WTC11 (cell line): Measurements from ENCODE around the gene PCDHGC5. TPM values are rescaled to one million over a fixed set of nuclear protein-coding genes. Genes with fewer than 3 reads are reported as not detected.

Source experiments
- ATAC-seq: fragments of 200-7000 bp; cut with Tn5 transposase; 2 replicates; pipeline ENCODE4 v1.10.0; 2021; ENCODE audit warnings: mild to moderate bottlenecking, moderate library complexity
- CTCF ChIA-PET: fragments of 300-600 bp; sonication (Branson Sonifier 250); formaldehyde crosslinking; loops from one replicate; lab custom pipeline; 2021; ENCODE audit warnings: antibody characterized with exemption; lab: Charles Lee
- POLR2A ChIA-PET: fragments of 350-600 bp; sonication (Branson Sonifier 250); formaldehyde crosslinking; loops from one replicate; lab custom pipeline; 2021; ENCODE audit warnings: antibody characterized with exemption; lab: Charles Lee
- DNase-seq: peaks from one replicate; pipeline ENCODE4 v3.0.0; 2021; ENCODE audit warnings: low spot score
- H3K27ac Mint-ChIP-seq: 2 replicates; pipeline ENCODE4 v1.8.0; 2021; ENCODE audit warnings: mixed read lengths
- H3K27me3 Mint-ChIP-seq: 2 replicates; pipeline ENCODE4 v1.8.0; 2021; ENCODE audit warnings: low read depth, mild to moderate bottlenecking, moderate library complexity, mixed read lengths
- H3K36me3 Mint-ChIP-seq: 2 replicates; pipeline ENCODE4 v1.8.0; 2021; ENCODE audit warnings: mixed read lengths
- H3K4me1 Mint-ChIP-seq: 2 replicates; pipeline ENCODE4 v1.8.0; 2022; ENCODE audit warnings: mixed read lengths
- H3K4me3 Mint-ChIP-seq: 2 replicates; pipeline ENCODE4 v1.8.0; 2021; ENCODE audit warnings: mild to moderate bottlenecking, moderate library complexity, mixed read lengths
- H3K9me3 Mint-ChIP-seq: 2 replicates; pipeline ENCODE4 v1.8.0; 2021; ENCODE audit warnings: mixed read lengths
- ARID4B ChIP-seq: sonication (generic); formaldehyde crosslinking; IDR thresholded peaks from 2 replicates; pipeline ENCODE4 v1.8.0; 2023; ENCODE audit warnings: missing genetic modification reagents, mild to moderate bottlenecking, borderline replicate concordance
- ATF2 ChIP-seq: sonication (generic); formaldehyde crosslinking; IDR thresholded peaks from 2 replicates; pipeline ENCODE4 v1.8.1; 2022; ENCODE audit warnings: low read depth, missing genetic modification reagents, borderline replicate concordance
- CREB1 ChIP-seq: sonication (generic); formaldehyde crosslinking; IDR thresholded peaks from 2 replicates; pipeline ENCODE4 v1.8.0; 2023; ENCODE audit warnings: mild to moderate bottlenecking, missing genetic modification reagents
- E2F5 ChIP-seq: sonication (generic); formaldehyde crosslinking; IDR thresholded peaks from 2 replicates; pipeline ENCODE4 v1.8.1; 2022; ENCODE audit warnings: mild to moderate bottlenecking, moderate library complexity, missing genetic modification reagents
- ELF4 ChIP-seq: sonication (generic); formaldehyde crosslinking; IDR thresholded peaks from 2 replicates; pipeline ENCODE4 v1.8.1; 2022; ENCODE audit warnings: low read depth, mild to moderate bottlenecking, moderate library complexity, missing genetic modification reagents
- HMGA2 ChIP-seq: fragments of 250-450 bp; sonication (Bioruptor Pico); IDR thresholded peaks from 2 replicates; pipeline ENCODE4 v1.4.0; 2021; ENCODE audit warnings: mild to moderate bottlenecking, moderate library complexity
- IRF1 ChIP-seq: sonication (generic); formaldehyde crosslinking; IDR thresholded peaks from 2 replicates; pipeline ENCODE4 v1.8.0; 2023; ENCODE audit warnings: missing genetic modification reagents
- KAT7 ChIP-seq: sonication (generic); formaldehyde crosslinking; IDR thresholded peaks from 2 replicates; pipeline ENCODE4 v1.8.1; 2023; ENCODE audit warnings: missing genetic modification reagents, mild to moderate bottlenecking, borderline replicate concordance
- MAX ChIP-seq: sonication (generic); formaldehyde crosslinking; IDR thresholded peaks from 2 replicates; pipeline ENCODE4 v1.8.0; 2022; ENCODE audit warnings: mild to moderate bottlenecking, missing genetic modification reagents
- MXD4 ChIP-seq: fragments of 250-450 bp; sonication (Bioruptor Pico); IDR thresholded peaks from 2 replicates; pipeline ENCODE4 v1.8.0; 2021; ENCODE audit warnings: mild to moderate bottlenecking, moderate library complexity, borderline replicate concordance
- NFE2L1 ChIP-seq: sonication (generic); formaldehyde crosslinking; IDR thresholded peaks from 2 replicates; pipeline ENCODE4 v1.8.1; 2023; ENCODE audit warnings: missing genetic modification reagents
- NR1H2 ChIP-seq: sonication (generic); formaldehyde crosslinking; IDR thresholded peaks from 2 replicates; pipeline ENCODE4 v1.9.0; 2021; ENCODE audit warnings: mild to moderate bottlenecking, moderate library complexity, missing genetic modification reagents
- RELA ChIP-seq: sonication (generic); formaldehyde crosslinking; IDR thresholded peaks from 2 replicates; pipeline ENCODE4 v1.8.1; 2022; ENCODE audit warnings: missing genetic modification reagents, mild to moderate bottlenecking, borderline replicate concordance
- SP1 ChIP-seq: sonication (generic); formaldehyde crosslinking; conservative IDR thresholded peaks from 2 replicates; pipeline ENCODE4 v1.8.1; 2022; ENCODE audit warnings: missing genetic modification reagents
- TCF7 ChIP-seq: sonication (generic); formaldehyde crosslinking; IDR thresholded peaks from 2 replicates; pipeline ENCODE4 v1.8.0; 2022; ENCODE audit warnings: mild to moderate bottlenecking, low read depth, missing genetic modification reagents, moderate library complexity
- USF1 ChIP-seq: sonication (generic); formaldehyde crosslinking; IDR thresholded peaks from 2 replicates; pipeline ENCODE4 v1.8.0; 2022; ENCODE audit warnings: mild to moderate bottlenecking, missing genetic modification reagents
- USF2 ChIP-seq: sonication (generic); formaldehyde crosslinking; IDR thresholded peaks from 2 replicates; pipeline ENCODE4 v1.8.1; 2023; ENCODE audit warnings: mild to moderate bottlenecking, missing genetic modification reagents, moderate library complexity
- ZNF232 ChIP-seq: sonication (generic); formaldehyde crosslinking; IDR thresholded peaks from 2 replicates; pipeline ENCODE4 v1.8.0; 2022; ENCODE audit warnings: mild to moderate bottlenecking, missing genetic modification reagents
- ZNF317 ChIP-seq: sonication (generic); formaldehyde crosslinking; IDR thresholded peaks from 2 replicates; pipeline ENCODE4 v1.8.1; 2023; ENCODE audit warnings: low read depth, mild to moderate bottlenecking, moderate library complexity, missing genetic modification reagents, borderline replicate concordance
- ZNF532 ChIP-seq: fragments of 250-450 bp; sonication (Bioruptor Pico); IDR thresholded peaks from 2 replicates; pipeline ENCODE4 v1.9.0; 2021; ENCODE audit warnings: mild to moderate bottlenecking, borderline replicate concordance
- ZNF671 ChIP-seq: fragments of 250-450 bp; sonication (Bioruptor Pico); IDR thresholded peaks from 2 replicates; pipeline ENCODE4 v1.8.0; 2021; ENCODE audit warnings: mild to moderate bottlenecking
- total RNA-seq: library from RNA; stranded (reverse); gene quantifications from 3 replicates; pipeline ENCODE4 v1.2.3, GENCODE V29; 2021

The PCDHGC5 gene
- total RNA-seq, 1 experiment from 2014 or later: 1.5 TPM

GRCh38 chr5:141501761-141502160 is 12.9 kb downstream of the PCDHGC5 start:
- peak; percentile 32 for ATAC-seq
- ChIA-PET CTCF (interaction anchor here (0.8 to 2.6 kb wide), 8 partner anchors 12 to 163 kb away, joined by 3 to 9 read pairs (median 4); partner anchors contain the start of genes PCDHGA2, PCDHGB4, PCDHGB6 and PCDHGB7), POLR2A (no interaction called here)
- peaks cover 17% of the 10 kb centered on the region for H3K36me3 Mint-ChIP-seq
- no peak for DNase-seq
- no peaks in the 10 kb centered on the region for H3K27me3 Mint-ChIP-seq
- H3K4me3 Mint-ChIP-seq: no peak overlapping the region
- TF ChIP-seq MAX (CRISPR knock-in tag): no peak
- TF ChIP-seq ZNF532: no peak
- TF ChIP-seq MXD4 (CRISPR knock-in tag): no peak
- no peak for TF ChIP-seq USF1 (CRISPR knock-in tag)
- TF ChIP-seq NR1H2: no peak
- no peak for TF ChIP-seq IRF1
- no peak for TF ChIP-seq TCF7 (CRISPR knock-in tag)
- TF ChIP-seq ATF2 (CRISPR knock-in tag): no peak
- TF ChIP-seq NFE2L1 (CRISPR knock-in tag): no peak
- no peak for TF ChIP-seq ZNF317 (CRISPR knock-in tag)
- peak overlapping the region; percentile 31; the same call in 1 of the 2 replicates for H3K27ac Mint-ChIP-seq
- no peaks in the 10 kb centered on the region for H3K9me3 Mint-ChIP-seq
- peaks cover 14% of the 10 kb centered on the region for H3K4me1 Mint-ChIP-seq

GRCh38 chr5:141503681-141504080 is 14.8 kb downstream of the PCDHGC5 start:
- Mint-ChIP-seq H3K4me3 (no peak overlapping the region), H3K4me1 (peaks cover 24% of the 10 kb centered on the region), H3K27ac (no peak overlapping the region; the same call in 1 of the 2 replicates)
- TF ChIP-seq KAT7 (CRISPR knock-in tag): no peak
- no peak for TF ChIP-seq ZNF317 (CRISPR knock-in tag)
- TF ChIP-seq SP1 (CRISPR knock-in tag): no peak
- TF ChIP-seq ZNF232: no peak
- TF ChIP-seq HMGA2 (CRISPR knock-in tag): no peak
- TF ChIP-seq USF2 (CRISPR knock-in tag): no peak
- no peak for TF ChIP-seq ZNF671 (CRISPR knock-in tag)
- no peak for TF ChIP-seq E2F5 (CRISPR knock-in tag)
- no peak for TF ChIP-seq ELF4 (CRISPR knock-in tag)
- TF ChIP-seq RELA (CRISPR knock-in tag): no peak
- no peak for TF ChIP-seq CREB1 (CRISPR knock-in tag)
- no peak for TF ChIP-seq ARID4B

More at GRCh38 chr5:141503681-141504080, 14.8 kb downstream of the PCDHGC5 start:
- no peaks in the 10 kb centered on the region for H3K9me3 Mint-ChIP-seq
- ATAC-seq: no peak
- no peaks in the 10 kb centered on the region for H3K27me3 Mint-ChIP-seq
- CTCF ChIA-PET: interaction anchor here (0.7 to 1.4 kb wide), 4 partner anchors 25 to 115 kb away, joined by 3 to 4 read pairs (median 4); partner anchors contain the start of gene DIAPH1
- no peak for DNase-seq
- H3K36me3 Mint-ChIP-seq: peaks cover 11% of the 10 kb centered on the region
- POLR2A ChIA-PET: interaction anchor here (0.6 kb wide), 1 partner anchor 180 kb away, joined by 3 read pairs; no protein-coding TSS in a partner anchor
